ENCODE results near the gene FANCE.

DNA sequence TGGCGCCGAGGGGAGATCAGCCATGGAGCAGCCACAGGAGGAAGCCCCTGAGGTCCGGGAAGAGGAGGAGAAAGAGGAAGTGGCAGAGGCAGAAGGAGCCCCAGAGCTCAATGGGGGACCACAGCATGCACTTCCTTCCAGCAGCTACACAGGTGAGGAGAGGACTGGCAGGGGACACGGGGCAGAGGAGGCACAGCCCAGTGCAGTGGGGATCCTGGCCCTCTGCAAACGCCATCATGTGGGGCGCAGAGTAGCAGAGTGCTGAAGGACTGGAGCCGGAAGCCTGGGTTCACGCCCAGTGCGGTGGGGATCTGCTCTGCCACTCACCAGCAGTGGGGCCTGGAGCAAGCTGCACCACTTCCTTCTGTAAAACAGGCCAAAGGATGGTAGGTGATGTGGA is 41.1 kb upstream of the FANCE start:
- TF ChIP-seq, protein P1, sequence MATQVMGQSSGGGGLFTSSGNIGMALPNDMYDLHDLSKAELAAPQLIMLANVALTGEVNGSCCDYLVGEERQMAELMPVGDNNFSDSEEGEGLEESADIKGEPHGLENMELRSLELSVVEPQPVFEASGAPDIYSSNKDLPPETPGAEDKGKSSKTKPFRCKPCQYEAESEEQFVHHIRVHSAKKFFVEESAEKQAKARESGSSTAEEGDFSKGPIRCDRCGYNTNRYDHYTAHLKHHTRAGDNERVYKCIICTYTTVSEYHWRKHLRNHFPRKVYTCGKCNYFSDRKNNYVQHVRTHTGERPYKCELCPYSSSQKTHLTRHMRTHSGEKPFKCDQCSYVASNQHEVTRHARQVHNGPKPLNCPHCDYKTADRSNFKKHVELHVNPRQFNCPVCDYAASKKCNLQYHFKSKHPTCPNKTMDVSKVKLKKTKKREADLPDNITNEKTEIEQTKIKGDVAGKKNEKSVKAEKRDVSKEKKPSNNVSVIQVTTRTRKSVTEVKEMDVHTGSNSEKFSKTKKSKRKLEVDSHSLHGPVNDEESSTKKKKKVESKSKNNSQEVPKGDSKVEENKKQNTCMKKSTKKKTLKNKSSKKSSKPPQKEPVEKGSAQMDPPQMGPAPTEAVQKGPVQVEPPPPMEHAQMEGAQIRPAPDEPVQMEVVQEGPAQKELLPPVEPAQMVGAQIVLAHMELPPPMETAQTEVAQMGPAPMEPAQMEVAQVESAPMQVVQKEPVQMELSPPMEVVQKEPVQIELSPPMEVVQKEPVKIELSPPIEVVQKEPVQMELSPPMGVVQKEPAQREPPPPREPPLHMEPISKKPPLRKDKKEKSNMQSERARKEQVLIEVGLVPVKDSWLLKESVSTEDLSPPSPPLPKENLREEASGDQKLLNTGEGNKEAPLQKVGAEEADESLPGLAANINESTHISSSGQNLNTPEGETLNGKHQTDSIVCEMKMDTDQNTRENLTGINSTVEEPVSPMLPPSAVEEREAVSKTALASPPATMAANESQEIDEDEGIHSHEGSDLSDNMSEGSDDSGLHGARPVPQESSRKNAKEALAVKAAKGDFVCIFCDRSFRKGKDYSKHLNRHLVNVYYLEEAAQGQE (IDR thresholded peaks at IDR 0.05; ENCODE audit: unreplicated experiment), result no peak
- no peak for TF ChIP-seq POLR2AphosphoS5 (IDR thresholded peaks at IDR 0.05; ENCODE audit: low read depth)
